GM19328 (cell line): ENCODE results near the gene KY.

ENCODE experiments used
- ATAC-seq: cut with Tn5 transposase; IDR thresholded peaks from one replicate; pipeline ENCODE4 v1.9.1; 2021; ENCODE audit warnings: mild to moderate bottlenecking, moderate library complexity; ENCODE audit not compliant: unreplicated experiment

Gene KY, protein sequence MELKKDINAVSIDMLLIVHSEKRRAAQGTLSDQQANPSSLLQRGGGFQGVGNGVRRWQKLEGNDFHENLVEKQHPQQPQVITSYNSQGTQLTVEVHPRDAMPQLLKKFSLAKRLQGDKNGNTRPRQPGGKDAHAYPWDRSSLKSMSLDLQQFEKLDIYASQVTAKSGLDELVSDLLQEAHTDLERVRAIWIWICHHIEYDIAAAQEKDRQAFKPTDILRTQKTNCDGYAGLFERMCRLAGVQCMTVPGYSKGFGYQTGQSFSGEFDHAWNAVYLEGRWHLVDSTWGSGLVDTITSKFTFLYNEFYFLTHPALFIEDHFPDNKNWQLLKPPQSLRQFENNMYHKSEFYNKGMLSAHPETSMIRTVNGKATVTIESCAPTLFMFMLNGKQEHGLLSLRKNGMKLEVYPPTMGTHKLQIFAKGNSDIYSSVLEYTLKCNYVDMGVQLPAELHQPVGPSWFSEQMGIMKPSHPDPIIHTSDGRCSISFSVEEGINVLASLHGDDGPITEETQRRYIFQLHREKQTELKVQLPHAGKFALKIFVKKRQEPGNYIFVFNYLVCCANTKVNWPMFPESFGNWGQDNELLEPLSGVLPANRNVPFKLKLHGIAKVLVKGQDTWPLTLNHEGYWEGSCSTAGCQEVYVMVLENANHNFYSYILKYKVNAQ

DNA sequence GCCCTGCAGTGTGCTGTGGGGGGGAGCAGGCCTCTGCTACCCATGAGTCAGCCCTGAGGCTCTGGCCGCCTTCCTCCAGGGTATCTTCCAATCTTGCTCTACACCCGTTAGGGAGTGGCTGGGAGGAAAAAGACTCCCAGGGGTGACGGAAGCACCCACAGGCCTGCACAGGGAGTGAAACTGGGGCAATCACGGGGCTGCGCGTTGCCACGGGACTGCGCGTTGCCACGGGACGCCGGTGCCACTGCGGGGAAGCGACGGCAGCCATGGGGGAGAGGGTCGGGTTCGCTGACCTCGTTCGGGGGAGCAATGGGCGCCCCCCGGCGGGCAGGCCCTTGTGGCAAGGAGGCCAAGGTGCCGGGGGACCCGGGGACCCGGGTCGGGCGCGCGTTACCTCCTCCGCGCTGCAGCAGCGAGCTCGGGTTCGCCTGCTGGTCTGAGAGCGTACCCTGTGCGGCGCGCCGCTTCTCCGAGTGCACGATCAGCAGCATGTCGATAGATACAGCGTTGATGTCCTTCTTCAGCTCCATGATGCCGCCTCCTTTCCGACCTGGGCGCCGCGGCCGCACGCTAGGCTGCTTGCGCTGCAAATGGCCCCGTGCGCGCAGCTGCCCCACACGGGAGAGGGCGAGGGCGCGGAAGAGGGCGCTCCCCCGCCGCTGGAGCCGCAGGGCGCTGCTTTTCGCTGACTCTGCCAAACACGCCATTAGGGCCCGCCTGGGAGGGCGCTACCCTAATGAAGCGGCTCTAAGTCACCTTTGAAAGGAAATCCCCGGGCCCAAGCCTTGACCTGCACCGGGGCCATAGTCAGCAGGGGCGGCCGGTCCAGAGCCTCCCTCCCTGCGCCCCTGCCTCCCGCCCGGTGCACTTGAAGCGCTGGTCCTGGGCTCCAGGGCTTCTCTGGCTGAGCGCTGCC is at the start of gene KY:
Gene KY (minus strand): TSS at position 592 of the 916 bp plus-strand sequence. CDS start 62 bp downstream, at position 530.
- ATAC-seq: no peak

DNA sequence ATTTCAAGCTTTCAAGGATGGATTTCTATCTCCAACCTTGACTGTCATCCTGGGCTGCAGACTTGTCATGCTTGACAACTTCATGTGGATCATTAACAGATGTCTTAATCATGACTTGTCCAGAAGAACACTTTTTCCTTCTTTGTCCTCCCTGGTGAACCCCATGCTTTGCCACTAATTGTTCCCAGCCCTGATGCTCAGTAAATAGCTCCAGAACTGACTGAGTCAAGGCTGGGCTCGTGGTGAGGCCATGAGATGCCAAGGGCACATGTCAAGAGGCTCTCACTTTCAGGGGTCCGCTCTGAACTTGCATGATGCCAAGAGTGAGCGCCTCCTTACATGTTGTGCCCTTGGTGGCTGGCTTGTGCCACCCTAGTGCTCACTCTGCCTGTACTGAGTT is 48.9 kb upstream of the KY start:
- ATAC-seq: no peak

DNA sequence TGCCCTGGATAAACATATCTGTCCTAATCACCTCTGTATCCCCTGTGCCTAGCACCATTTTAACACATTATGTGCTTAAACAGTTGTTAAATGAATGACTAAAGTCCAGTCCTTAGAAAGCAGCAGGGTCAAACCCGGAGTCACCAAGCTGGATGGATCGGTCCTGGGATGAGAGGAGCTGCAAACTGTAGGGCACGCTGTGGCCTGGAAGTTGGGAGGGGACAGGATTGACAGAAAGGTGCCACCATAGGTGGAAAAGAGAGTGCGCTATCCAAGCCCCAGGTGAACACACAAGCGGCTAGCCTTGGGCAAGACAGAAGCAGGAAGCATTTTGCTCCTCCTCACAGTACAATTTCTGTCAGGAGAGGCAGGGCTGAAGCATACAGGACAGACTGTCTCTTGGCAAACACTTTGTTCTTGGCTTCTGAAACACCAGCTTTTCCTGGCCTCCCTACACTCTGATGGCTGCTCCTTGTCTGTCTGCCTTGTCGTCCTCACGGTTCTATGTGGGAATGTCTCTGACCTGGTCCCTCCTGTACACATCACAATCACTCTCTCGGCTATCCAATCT is 48.4 kb upstream of the KY start:
- ATAC-seq: no peak

DNA sequence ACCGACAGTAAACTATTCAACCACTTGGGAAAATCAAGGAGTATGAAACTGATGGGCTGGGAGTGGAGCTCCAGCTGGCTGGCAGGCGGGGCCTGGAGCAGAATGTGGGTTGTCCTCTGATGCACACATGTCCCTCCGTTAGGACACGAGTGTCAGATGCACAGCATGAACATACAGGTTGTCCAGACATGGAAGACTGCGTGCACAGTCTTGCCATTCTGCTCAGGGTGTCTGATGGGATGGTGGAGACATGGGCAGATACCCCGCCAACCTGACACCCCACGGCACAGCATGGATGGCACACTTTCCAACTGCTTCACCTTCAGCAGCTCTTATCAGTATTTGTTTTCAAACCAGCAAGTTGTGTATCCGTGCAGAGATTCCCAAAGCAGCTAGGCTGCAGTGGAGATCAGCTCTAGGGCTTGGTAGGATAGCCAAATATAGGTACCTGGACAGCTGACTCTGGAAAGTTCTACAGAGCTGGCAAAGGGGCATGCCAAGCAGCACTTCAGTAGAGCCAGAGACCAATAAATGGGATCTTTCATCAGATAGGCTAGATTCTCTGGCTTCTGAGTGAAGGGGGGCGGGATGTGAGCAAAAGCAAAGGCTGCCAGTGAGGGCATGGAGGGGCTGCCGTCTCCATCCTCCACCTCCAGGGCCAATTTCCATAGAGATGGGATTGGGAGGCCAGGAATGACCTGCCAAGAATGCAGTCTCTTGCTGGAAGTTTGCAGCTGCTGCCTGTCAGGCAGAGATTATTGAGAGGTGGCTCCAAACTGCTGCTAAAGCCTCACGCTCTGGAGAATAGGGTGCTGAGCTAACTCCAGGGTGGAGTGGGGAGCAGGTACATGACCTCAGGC is 47.2 kb upstream of the KY start:
- no peak for ATAC-seq

DNA sequence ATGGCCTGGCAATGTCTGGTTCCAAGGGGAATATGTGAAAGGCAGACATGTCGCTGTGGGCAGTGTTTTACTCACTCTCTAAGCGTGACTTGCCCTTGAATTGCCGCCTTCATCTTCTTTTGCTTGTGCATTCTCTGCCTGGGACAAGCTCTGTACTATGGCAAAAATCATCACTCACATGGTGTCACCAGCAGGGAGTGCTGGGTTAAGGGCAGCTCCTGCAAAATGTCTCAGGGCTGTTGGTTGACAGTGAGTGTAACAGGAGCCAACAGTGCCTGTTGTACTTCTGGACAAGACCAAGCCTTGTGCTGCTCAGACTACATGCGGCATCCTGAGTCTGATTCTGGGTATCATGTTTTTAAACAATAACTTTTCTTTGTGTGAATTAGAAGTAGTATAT is 45.3 kb upstream of the KY start:
- ATAC-seq: no peak

DNA sequence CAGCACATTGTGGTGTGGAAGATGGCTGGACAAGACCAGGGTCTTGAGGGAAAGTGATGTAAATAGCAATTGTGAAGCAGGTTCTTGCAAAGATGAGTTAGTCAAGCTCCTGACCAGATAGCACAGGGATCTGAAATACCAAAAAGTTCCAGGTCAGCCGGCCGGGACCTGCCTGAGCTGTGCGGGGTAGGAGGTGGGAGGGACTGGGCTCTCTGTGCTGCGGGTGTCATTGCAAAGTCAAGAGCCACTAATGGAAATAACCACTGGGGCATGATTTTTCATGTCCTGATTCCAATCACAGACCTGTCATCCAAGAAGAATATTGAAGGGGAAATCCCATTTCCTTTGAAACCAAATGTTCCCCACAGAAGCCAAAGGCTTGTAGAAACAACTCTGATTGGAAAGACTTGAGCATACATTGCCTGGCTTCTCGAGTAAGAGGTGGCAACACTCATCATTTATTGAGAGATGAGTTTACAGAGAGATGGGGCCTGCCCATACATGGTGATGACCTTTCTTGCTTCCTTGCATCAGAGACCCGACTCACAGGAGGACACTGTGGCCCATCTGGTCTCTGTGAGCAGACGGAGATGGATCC is 44.2 kb upstream of the KY start:
- no peak for ATAC-seq

DNA sequence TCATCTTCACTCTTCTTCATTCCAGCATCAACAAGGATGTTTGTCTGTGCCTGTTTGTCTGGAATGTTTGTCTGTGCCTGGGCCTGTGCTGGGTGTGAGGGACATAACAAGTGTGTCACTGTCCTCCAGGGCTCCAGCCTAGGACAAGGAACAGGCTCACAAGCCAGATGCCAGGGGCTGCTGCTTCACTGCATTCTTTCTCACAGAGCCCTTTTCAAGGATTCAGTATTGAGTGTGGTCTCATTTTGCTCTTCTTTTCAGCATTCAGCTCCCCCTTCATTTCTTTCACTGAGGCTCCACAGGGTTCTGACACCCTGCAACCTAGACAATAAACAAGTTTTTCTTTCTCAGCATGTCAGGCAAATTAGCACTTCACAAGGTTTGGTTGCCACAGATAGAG is 43.6 kb upstream of the KY start:
- no peak for ATAC-seq

DNA sequence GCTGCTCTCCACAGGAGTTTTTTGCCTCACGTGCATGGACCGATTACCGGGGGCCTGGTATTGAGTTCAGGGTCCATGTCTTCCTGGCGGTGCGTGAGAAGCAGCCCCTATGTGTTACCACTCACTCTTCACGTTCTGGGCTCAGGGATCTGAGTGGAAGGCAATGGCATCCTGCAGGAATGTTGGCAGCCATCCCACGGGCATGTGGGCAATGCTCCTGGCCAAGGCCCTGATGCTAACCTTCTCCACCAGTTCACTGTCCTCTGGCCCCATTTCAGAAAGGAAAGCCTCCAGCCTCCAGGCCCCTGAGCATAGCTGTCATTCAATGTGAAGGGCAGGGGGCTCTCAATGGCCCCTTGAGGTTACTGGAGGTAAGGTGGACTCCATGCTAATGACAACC is 43.0 kb upstream of the KY start:
- no peak for ATAC-seq

DNA sequence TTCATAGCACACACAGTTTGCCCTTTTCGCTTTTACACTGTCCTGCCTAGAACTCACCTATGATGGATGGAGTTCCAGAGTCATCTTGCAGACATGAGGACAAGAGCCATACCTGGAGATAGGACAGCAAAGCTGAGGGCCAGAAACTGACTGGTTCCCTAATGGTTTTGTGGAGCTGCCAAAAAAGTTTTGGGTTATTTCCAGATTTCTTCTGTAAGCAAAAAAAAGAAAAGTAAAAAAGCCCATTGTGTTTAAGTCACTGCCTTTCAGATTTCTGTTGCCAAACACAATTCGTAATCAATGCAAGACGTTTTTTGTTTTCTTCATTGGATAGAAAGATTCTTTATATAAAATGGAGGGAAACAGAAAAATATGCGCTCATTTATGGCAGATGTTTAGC is 42.4 kb upstream of the KY start:
- no peak for ATAC-seq

DNA sequence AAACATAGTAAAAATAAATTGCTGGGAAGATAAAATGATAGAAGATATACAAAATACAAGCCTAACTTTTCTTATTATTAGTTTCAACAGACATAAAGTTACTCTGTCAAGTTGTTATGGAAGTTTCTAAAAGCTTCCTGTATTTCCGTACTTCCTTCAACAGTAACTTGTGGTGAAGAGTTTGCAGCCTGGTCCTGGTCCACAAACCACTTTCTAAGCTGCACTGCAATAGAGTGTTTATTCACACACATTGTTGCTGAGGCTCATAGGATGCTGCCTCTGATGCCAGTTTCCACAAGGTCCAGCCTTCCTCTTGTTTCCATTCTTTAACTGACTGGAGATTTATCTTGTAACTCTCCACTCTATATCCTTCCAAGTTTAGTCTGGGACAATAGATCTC is 39.4 kb upstream of the KY start:
- ATAC-seq: no peak

DNA sequence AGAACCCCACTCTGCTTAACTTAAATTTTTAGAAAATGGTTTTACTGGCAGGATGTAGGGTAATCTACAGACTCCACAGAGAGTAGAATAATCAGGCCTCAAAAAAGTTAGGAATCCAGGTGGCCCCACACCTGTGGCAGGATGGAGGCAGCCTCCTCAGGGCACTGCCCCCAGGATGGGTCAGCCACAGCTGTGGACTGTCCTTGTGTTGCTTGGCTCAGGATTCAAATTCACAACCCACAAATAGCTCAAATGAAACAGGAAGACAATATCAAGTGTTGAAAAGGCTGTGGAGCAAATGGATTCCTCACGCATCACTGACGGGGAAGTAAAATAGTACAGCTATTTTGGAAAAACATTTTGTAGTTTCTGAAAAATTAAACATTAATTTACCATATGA is 36.8 kb upstream of the KY start:
- no peak for ATAC-seq

DNA sequence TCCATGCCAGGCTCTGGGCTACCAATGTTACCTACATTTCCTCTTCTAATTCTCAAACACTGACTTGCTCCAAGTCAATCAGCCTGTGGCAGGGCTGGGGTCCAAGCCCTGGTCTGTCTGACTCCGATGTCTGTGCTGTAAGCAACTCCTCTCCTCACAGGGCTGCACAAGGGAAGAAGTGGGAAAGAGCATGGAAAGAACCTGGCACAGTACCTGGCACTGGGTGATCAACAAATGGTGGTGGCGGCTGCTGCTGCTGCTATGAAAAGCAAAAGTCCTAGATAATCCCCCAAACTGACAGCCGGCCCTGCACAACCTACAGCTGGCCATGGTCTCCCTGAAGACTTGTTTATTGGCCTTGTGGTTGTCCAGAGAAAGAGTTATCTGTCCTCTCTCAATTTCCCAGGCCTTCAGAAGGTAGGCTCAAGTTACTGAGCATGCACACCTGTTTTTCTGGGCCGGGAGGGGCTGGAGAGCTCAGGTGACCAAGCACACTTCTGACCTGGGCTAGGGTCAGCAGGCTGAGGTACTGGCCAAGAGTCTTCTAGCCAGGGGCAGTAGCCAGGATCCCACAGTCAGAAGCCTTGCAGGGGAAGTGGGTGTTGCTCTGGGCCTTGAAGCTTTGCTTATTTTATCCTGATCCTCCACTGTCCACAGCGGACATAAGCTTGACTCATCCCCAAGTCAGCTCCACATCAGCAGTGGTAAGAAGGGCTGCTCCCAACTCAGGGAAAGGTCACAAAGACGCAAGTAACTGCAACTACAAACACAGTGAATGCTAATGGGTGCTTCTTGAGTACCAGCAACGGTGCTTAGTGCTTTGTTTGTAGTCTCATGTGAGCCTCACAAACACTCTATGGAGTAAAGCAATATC is 35.3 kb upstream of the KY start:
- no peak for ATAC-seq

DNA sequence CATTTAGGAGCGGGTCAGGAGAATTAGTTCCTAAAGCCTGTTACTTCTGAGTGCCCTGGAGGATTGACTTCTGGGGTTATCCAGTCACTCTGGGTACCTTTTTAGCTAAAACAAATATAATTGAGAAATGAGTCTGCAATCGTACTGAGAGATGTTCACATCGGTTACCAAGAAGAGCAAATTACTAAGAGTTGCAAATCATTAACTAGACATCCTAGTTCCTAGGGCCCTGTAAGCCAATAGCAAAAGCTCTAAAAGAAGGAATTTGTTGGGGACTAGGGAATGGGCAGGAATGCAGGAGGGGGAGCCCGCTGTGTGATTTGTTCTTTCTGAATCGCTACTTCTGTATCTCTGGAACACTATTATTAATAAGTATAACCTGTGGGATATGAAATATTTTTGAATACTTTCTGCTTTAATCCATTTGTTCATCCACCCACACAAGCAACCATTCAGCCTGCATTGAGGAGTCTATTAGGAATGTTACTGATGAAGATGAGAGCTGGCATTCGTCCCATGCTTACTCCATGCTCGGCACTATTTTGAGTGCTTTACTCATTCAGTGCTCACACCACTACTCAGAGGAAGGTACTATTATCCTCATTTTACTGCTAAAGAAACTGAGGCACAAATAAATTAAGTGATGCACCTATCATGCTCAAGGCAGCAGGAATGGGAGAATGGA is 31.5 kb upstream of the KY start:
- no peak for ATAC-seq

DNA sequence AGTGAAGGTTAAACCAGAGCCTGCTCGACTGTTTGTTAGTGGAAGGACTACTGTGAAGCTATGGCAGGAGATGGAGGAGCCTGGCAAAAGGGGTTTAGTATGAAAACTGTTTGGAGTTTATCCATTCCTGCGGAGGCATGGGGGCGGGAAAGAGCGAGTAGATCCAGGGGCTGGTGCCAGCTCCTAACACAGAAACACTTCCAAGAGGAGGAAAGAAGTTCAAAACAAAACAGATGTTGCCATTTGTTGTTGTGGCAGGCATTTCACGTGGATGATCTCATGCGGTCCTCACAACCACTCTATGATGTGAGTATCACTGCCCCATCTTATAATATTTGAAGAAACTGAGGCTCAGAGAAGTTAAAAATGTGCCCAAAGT is 30.7 kb upstream of the KY start:
- ATAC-seq: no peak

DNA sequence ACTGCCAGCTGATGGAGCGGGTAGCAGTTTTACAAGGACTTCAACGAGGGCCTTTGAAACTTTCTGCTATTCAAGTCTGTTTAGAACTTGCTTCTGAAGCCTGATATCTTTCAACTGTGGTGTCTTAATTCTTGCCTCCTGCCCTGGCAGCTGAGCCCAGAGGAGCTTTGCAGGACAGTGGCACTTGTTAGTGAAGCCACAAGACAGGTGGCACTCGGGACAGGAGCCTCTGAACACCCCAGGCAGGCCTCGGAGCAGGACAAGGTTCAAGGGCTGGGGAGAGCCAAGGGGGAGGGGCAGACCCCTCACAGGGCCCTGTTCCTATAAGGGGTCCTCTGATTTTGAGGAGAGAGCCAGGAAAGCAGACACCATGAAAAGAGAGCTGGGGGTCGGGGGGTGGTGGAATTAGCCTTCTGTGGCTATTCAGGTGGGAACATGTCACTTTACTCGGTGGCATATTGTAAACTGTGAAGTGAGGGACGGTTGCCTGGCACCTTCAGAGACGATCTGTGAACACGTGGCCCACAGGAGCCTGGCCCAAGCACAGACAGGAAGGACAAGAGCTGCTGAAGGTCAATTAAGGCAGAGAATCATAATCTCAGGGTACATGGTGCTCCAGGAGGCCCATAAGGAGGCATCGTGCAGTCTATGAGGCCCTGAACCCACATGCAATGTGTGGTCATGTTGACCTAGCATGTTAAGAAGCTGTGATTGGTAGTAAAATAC is 30.1 kb upstream of the KY start:
- ATAC-seq: no peak

DNA sequence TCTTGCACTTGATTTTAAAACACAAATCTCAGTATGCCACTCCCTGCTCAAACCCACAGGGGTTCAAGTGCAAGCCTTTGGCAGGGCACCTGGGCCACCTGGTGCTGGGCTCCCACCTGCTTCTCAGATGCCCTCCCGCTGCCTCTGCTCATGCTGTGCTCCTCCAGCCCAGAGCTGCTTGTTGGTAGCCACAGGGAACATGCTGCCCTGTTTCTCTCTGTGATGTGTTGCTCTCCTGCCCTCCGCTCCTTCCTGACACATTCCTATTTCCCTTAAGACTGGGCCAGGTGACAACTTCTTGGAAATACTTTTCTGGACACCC is 27.1 kb upstream of the KY start:
- ATAC-seq: no peak

DNA sequence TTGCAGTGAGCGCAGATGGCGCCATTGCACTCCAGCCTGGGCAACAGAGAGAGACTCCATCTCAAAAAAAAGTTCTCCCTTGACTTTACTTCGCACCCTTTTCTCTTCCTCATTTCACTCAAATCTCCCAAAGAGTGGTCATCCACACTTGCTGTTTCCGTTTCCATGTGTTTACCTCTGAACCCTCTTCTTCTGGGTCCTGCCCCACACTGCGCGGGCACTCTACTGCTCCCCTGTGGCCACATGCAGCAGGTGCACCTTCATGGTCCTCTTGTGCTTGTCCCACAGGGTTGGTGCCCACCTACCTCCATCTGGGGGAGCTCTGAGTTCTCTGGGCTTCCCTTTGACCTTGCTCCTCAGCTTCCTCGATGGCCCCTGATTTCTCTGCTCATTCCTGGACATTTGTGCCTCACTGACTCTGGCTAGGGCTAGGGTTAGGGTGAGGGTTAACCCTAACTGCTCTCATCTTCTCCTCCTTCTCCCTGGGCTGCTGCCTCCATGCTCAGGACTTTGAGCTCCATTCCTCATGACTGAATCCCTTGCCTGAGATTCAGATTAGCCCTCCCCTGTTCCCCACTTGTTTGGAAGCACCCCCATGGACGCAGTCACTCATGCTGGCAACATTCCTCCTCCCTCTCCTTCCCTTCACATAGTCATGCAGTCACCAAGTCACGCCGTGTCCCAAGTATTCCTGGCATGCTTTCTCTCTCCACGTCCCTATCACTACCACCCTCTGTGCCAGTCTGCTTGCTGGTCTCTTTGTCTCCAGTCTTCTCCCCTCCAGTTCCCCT is 26.6 kb upstream of the KY start:
- ATAC-seq: no peak
